ENCODE data around the gene SLC43A1. TPM values are rescaled to one million over a fixed set of nuclear protein-coding genes. Genes with fewer than 3 reads are reported as not detected.

The SLC43A1 gene
- total and polyA plus RNA-seq, 2 experiments from 2014 or later, result 19.6 to 49.7 TPM

GRCh38 chr11:57530596-57531507, 15.3 kb upstream of the SLC43A1 start, which contains the start of gene TIMM10 (continued):
- TF ChIP-seq JUNB (IDR thresholded peaks at IDR 0.05; ENCODE audit: unreplicated experiment) (no peak), CREB1 (CRISPR knock-in tag; IDR thresholded peaks at IDR 0.05; ENCODE audit: low read depth) (peak; percentile 71), ZNF114 (CRISPR knock-in tag; IDR thresholded peaks at IDR 0.05) (no peak)

GRCh38 chr11:57530215-57530595, 14.7 kb upstream of the SLC43A1 start:
- peak; percentile 14 for ATAC-seq
- TF ChIP-seq, protein P1, sequence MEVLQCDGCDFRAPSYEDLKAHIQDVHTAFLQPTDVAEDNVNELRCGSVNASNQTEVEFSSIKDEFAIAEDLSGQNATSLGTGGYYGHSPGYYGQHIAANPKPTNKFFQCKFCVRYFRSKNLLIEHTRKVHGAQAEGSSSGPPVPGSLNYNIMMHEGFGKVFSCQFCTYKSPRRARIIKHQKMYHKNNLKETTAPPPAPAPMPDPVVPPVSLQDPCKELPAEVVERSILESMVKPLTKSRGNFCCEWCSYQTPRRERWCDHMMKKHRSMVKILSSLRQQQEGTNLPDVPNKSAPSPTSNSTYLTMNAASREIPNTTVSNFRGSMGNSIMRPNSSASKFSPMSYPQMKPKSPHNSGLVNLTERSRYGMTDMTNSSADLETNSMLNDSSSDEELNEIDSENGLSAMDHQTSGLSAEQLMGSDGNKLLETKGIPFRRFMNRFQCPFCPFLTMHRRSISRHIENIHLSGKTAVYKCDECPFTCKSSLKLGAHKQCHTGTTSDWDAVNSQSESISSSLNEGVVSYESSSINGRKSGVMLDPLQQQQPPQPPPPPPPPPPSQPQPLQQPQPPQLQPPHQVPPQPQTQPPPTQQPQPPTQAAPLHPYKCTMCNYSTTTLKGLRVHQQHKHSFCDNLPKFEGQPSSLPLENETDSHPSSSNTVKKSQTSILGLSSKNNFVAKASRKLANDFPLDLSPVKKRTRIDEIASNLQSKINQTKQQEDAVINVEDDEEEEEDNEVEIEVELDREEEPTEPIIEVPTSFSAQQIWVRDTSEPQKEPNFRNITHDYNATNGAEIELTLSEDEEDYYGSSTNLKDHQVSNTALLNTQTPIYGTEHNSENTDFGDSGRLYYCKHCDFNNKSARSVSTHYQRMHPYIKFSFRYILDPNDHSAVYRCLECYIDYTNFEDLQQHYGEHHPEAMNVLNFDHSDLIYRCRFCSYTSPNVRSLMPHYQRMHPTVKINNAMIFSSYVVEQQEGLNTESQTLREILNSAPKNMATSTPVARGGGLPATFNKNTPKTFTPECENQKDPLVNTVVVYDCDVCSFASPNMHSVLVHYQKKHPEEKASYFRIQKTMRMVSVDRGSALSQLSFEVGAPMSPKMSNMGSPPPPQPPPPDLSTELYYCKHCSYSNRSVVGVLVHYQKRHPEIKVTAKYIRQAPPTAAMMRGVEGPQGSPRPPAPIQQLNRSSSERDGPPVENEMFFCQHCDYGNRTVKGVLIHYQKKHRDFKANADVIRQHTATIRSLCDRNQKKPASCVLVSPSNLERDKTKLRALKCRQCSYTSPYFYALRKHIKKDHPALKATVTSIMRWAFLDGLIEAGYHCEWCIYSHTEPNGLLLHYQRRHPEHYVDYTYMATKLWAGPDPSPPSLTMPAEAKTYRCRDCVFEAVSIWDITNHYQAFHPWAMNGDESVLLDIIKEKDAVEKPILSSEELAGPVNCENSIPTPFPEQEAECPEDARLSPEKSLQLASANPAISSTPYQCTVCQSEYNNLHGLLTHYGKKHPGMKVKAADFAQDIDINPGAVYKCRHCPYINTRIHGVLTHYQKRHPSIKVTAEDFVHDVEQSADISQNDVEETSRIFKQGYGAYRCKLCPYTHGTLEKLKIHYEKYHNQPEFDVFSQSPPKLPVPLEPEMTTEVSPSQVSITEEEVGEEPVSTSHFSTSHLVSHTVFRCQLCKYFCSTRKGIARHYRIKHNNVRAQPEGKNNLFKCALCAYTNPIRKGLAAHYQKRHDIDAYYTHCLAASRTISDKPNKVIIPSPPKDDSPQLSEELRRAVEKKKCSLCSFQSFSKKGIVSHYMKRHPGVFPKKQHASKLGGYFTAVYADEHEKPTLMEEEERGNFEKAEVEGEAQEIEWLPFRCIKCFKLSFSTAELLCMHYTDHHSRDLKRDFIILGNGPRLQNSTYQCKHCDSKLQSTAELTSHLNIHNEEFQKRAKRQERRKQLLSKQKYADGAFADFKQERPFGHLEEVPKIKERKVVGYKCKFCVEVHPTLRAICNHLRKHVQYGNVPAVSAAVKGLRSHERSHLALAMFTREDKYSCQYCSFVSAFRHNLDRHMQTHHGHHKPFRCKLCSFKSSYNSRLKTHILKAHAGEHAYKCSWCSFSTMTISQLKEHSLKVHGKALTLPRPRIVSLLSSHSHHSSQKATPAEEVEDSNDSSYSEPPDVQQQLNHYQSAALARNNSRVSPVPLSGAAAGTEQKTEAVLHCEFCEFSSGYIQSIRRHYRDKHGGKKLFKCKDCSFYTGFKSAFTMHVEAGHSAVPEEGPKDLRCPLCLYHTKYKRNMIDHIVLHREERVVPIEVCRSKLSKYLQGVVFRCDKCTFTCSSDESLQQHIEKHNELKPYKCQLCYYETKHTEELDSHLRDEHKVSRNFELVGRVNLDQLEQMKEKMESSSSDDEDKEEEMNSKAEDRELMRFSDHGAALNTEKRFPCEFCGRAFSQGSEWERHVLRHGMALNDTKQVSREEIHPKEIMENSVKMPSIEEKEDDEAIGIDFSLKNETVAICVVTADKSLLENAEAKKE (CRISPR knock-in tag; IDR thresholded peaks at IDR 0.05), result no peak
- TF ChIP-seq NANOG (IDR thresholded peaks at IDR 0.05; ENCODE audit: borderline replicate concordance) (no peak), EZH2 (IDR thresholded peaks at IDR 0.05; ENCODE audit: low read depth, unreplicated experiment) (no peak), EZH2phosphoT487 (IDR thresholded peaks at IDR 0.05; ENCODE audit: unreplicated experiment) (no peak), REST (IDR thresholded peaks at IDR 0.05; ENCODE audit: unreplicated experiment) (no peak), ZNF114 (CRISPR knock-in tag; IDR thresholded peaks at IDR 0.05) (no peak)
- Mint-ChIP-seq H3K9me3 (no peaks in the 10 kb centered on the region; the same call in 2 of the 3 replicates), H3K27ac (peak overlapping the region; percentile 92), H3K4me1 (peaks cover 12% of the 10 kb centered on the region), H3K36me3 (ENCODE audit: low read depth) (peaks cover 25% of the 10 kb centered on the region; the same call in 2 of the 3 replicates), H3K4me3 (peak overlapping the region; percentile 90), H3K27me3 (ENCODE audit: insufficient read depth, low read depth, poor library complexity) (peaks cover 5% of the 10 kb centered on the region)
- peak overlapping the region; percentile 94 for H3K4me2 ChIP-seq
- peaks cover 28% of the 10 kb centered on the region for H3K79me2 ChIP-seq (replicated peaks; ENCODE audit: insufficient read depth)
- no peak overlapping the region for H2AFZ ChIP-seq
- H3K27ac ChIP-seq (ENCODE audit: low read depth), result peak overlapping the region; percentile 42
- no peaks in the 10 kb centered on the region for H3K36me3 ChIP-seq (ENCODE audit: insufficient read depth)
- H4K20me1 ChIP-seq (replicated peaks; ENCODE audit: insufficient read depth), result no peaks in the 10 kb centered on the region
- peaks cover 15% of the 10 kb centered on the region for H3F3A ChIP-seq (replicated peaks; ENCODE audit: low read depth)
- H3K4me1 ChIP-seq (ENCODE audit: insufficient read depth), result peaks cover 8% of the 10 kb centered on the region; the same call in 1 of the 2 replicates
- H3K27me3 ChIP-seq (ENCODE audit: insufficient read depth), result no peaks in the 10 kb centered on the region
- DNase-seq (ENCODE audit: low spot score), result no peak
- H3K9me2 ChIP-seq (ENCODE audit: insufficient read depth), result no peaks in the 10 kb centered on the region
- peak overlapping the region; percentile 66 for H3K4me3 ChIP-seq
